Activated T-cell treated with anti-CD3 and anti-CD28 coated beads for 4 hours (primary cell): ENCODE measurements around the gene ARHGAP33.
"Not testable (repeated sequence)": the region's sequence is repeated elsewhere in the genome, so short reads cannot be mapped to it uniquely, and the experiment has no call there.

Source experiments
- DNase-seq: peaks from one replicate; pipeline ENCODE4 v3.0.0-alpha.2; 2020

ARHGAP33 gene

DNA sequence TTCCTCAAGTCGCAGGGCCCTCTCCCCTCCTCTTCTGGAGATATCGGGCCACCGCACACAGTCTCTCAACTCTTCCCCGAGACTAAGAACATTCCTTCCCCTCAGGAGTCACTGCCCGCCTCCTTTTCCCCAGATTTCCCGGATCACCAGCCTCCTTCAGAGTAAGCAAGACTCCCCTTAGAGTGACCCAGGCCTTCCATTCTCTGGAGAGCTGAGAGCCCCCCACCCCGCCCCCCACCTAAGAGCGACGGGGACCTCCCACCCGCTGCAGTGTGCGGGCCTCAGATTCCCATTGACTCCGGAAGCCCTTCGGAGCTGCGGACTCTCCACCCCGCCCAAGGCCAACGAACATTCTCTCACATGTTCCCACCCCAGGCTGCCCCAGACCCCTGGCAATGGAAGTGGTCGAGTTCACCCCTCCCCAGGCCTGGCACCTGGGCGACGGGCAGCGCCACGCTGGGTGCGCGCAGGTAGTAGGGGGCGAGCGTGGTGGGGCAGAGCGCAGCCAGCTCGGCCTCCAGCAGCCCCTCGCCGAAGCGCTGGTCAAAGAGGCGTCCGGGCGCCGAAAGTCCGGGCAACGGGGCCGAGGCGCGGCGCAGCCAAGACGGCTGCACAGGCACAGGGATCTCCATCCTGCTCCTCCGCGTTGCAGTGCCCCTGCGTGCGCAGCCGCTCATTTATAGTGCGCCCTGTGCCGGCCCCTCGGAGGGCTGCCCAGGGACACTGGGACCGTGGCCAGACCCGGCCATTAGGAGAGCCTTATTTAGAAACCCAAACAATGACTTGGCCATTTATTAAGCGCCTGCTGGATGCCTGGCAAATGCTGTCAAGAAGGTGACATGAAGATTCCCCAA, 18.8 kb upstream of the ARHGAP33 start, which contains the start of gene HSPB6:
TSS of gene HSPB6 (minus strand) at position 653 of the 854 bp plus-strand sequence. CDS start at position 632, 21 bp downstream.
- DNase-seq, result no peak

GRCh38 chr19:35757231-35757748, 18.1 kb upstream of the ARHGAP33 start:
- no peak for DNase-seq

GRCh38 chr19:35757749-35758608, 17.4 kb upstream of the ARHGAP33 start, which contains the start of gene PROSER3:
TSS of gene PROSER3 (plus strand) at chr19:35758176. CDS start at chr19:35758216, 40 bp downstream.
- peak; percentile 98 for DNase-seq

GRCh38 chr19:35759697-35760096, 15.7 kb upstream of the ARHGAP33 start:
- DNase-seq, result no peak

- no peak for DNase-seq
Observed at GRCh38 chr19:35760711-35761349, 14.5 kb upstream of the ARHGAP33 start.

- DNase-seq, result no peak
Observed at GRCh38 chr19:35764432-35765315, 10.7 kb upstream of the ARHGAP33 start.

DNA sequence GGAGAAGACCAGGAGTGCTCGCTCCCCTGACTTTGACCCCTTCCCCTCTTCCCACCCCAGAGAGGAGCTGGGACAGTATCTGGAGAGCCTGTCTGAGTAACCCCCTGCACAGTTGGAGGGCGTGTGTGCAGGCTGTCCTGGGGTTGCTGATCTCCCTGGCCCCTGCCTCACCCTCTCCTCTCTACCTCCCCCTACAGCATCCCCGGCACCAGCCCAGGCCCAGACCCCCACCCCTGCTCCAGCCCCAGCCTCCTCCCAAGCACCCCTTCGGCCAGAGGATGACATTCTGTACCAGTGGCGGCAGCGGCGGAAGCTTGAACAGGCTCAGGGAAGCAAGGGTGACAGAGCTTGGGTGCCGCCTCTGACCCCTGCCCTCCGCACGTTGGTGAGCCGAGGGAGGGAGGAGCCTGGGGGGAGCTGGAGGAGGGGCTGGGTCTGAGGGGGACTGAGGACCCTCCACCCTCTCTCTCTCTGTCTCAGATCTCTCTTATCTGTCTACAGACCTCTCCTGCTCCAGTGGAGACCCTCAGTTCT, 8.7 kb upstream of the ARHGAP33 start:
- DNase-seq, result no peak

GRCh38 chr19:35767288-35768081, 7.9 kb upstream of the ARHGAP33 start:
- DNase-seq, result no peak

GRCh38 chr19:35768082-35768421, 7.3 kb upstream of the ARHGAP33 start:
- DNase-seq, result no peak

GRCh38 chr19:35772362-35772761, 3.0 kb upstream of the ARHGAP33 start:
- not testable (repeated sequence) for DNase-seq

DNA sequence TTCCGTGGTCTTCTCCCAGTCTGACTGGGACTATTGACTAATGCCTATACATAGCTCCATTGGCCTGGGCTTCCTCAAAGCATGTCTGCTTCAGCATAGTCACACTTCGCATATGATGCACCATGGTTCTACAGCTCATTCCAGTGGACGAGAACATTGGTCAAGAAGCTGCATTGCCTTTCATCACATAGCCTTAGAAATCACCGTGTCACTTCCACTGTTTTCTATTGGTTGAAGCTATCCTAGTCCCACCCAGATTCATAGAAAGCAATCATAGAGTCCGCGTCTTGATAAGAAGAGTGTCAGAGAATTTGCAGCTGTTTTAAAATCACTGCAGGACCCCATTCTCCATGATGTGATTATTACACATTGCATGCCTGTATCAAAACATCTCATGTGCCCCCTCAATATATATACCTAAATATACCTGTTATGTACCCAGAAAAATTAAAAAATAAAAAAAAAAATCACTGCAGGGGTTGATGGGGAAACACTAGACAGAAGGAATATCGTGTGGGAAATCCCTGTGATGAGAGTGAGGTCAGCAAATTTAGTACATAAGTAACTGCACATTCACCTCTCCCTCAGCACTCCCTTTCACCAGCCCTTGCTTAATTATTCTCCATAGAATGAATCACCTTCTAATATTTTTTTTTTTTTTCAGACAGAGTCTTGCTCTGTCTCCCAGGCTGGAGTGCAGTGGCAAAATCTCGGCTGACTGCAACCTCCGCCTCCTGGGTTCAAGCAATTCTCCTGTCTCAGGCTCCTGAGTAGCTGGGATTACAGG, 2.2 kb upstream of the ARHGAP33 start:
- no peak for DNase-seq

GRCh38 chr19:35774274-35775045, 904 bp upstream of the ARHGAP33 start:
- DNase-seq, result no peak

DNA sequence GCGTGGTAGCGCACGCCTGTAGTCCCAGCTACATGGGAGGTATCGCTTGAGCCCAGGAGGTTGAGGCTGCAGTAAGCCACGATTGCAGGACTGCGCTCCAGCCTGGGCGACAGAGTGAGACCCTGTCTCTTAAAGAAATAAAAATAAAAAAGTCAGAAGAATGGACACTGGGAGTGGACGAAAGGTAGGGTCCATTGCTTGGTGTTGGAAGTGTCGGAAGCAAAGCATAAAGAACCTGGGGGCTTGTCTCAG, 392 bp upstream of the ARHGAP33 start:
- DNase-seq, result no peak

- DNase-seq, result no peak
Observed at GRCh38 chr19:35776102-35776788, 881 bp downstream of the ARHGAP33 start.

GRCh38 chr19:35777086-35777841, 1.9 kb downstream of the ARHGAP33 start:
- DNase-seq, result no peak

DNA sequence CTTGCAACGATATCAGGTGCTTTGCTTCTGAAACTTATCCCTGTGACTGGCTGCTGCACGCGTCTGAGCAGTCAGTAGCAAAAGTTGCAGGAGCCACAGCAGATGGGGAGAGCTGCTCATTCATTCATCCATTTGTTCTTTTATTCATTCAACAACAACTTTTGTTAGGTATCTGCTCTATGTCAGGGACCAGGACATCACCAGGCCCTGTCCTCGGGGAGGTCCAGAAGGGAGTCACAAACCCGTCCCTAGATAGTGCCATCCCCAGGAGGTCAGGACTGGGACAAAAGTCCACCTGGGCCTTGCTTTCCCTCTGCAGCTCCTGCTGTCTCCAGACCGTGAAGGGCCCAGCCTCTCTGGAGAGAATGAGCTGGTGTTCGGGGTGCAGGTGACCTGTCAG, 2.6 kb downstream of the ARHGAP33 start:
- no peak for DNase-seq

GRCh38 chr19:35779033-35779432, 3.7 kb downstream of the ARHGAP33 start:
- no peak for DNase-seq

- no peak for DNase-seq
Observed at GRCh38 chr19:35780058-35780457, 4.7 kb downstream of the ARHGAP33 start.
